IMR-90 (cell line): ENCODE data around the gene PSMG3. TPM values are rescaled to one million over a fixed set of nuclear protein-coding genes. Genes with fewer than 3 reads are reported as not detected.

Experiments
- ATAC-seq: fragments of 200-7000 bp; cut with Tn5 transposase; 2 replicates; pipeline ENCODE4 v1.9.1; 2020; ENCODE audit warnings: low read depth, mild to moderate bottlenecking, moderate library complexity
- BruUV-seq: library from RNA; stranded (reverse); fragments of 400-500 nt; replicated peaks from 2 replicates; lab custom pipeline; 2021; lab: Mats Ljungman, UMichigan
- CTCF ChIA-PET: fragments of 300-600 bp; formaldehyde crosslinking; extraction: SDS; loops from one replicate; lab custom pipeline; 2021; ENCODE audit warnings: antibody characterized with exemption; lab: Yijun Ruan, JAX
- POLR2A ChIA-PET: fragments of 300-600 bp; sonication (Branson Sonifier 250); formaldehyde crosslinking; loops from one replicate; lab custom pipeline; 2022; ENCODE audit warnings: antibody characterized with exemption; ENCODE audit not compliant: unreplicated experiment; lab: Charles Lee
- DNase-seq: peaks from one replicate; pipeline ENCODE4 v3.0.0; 2013
- H2AFZ ChIP-seq: replicated peaks from 2 replicates; pipeline ENCODE3; 2013; ENCODE audit warnings: low read length, mild to moderate bottlenecking; ENCODE audit not compliant: poor library complexity
- H2AK5ac ChIP-seq: 2 replicates; pipeline ENCODE4 v1.6.1; 2013; ENCODE audit warnings: low read depth, low read length, inconsistent platforms
- H2AK9ac ChIP-seq: replicated peaks from 2 replicates; pipeline ENCODE3; 2013; ENCODE audit warnings: mild to moderate bottlenecking, low read depth, low read length, moderate library complexity; ENCODE audit not compliant: poor library complexity
- H2BK120ac ChIP-seq: 2 replicates; pipeline ENCODE4 v1.6.1; 2013; ENCODE audit warnings: low read depth, low read length, inconsistent platforms
- H2BK15ac ChIP-seq: 3 replicates; pipeline ENCODE4 v1.6.1; 2013; ENCODE audit warnings: low read depth, low read length, inconsistent platforms
- H2BK20ac ChIP-seq: 2 replicates; pipeline ENCODE4 v1.6.1; 2013; ENCODE audit warnings: low read depth, mild to moderate bottlenecking, inconsistent platforms, low read length, moderate library complexity
- H2BK5ac ChIP-seq: 2 replicates; pipeline ENCODE4 v1.6.1; 2013; ENCODE audit warnings: mild to moderate bottlenecking, low read depth, low read length, inconsistent platforms; ENCODE audit not compliant: poor library complexity, severe bottlenecking
- H3K14ac ChIP-seq: replicated peaks from 2 replicates; pipeline ENCODE4 v1.6.1; 2013; ENCODE audit warnings: low read depth, low read length, inconsistent platforms
- H3K18ac ChIP-seq: 2 replicates; pipeline ENCODE4 v1.6.1; 2013; ENCODE audit warnings: low read depth, low read length, control low read depth
- H3K23ac ChIP-seq: 2 replicates; pipeline ENCODE4 v1.6.1; 2013; ENCODE audit warnings: low read depth, low read length, inconsistent platforms
- H3K27ac ChIP-seq: 2 replicates; pipeline ENCODE4 v1.5.1; 2013; ENCODE audit warnings: mild to moderate bottlenecking, control low read depth, low read length; ENCODE audit not compliant: insufficient read depth
- H3K27me3 ChIP-seq: 2 replicates; pipeline ENCODE4 v1.6.1; 2013; ENCODE audit warnings: low read length; ENCODE audit not compliant: control insufficient read depth, insufficient read depth
- H3K36me3 ChIP-seq: 2 replicates; pipeline ENCODE4 v1.6.1; 2013; ENCODE audit warnings: low read length, mixed read lengths; ENCODE audit not compliant: control insufficient read depth, insufficient read depth
- H3K4ac ChIP-seq: 2 replicates; pipeline ENCODE4 v1.6.1; 2013; ENCODE audit warnings: low read depth, low read length, inconsistent platforms
- H3K4me1 ChIP-seq: 2 replicates; pipeline ENCODE4 v1.6.1; 2013; ENCODE audit warnings: low read length, mixed read lengths; ENCODE audit not compliant: control insufficient read depth, insufficient read depth
- H3K4me2 ChIP-seq: 2 replicates; pipeline ENCODE4 v1.6.1; 2013; ENCODE audit warnings: low read depth, mild to moderate bottlenecking, control low read depth, low read length, moderate library complexity
- H3K4me3 ChIP-seq: 2 replicates; pipeline ENCODE4 v1.5.1; 2013; ENCODE audit warnings: low read depth, mild to moderate bottlenecking, control low read depth, low read length, moderate library complexity; ENCODE audit not compliant: insufficient read depth
- H3K56ac ChIP-seq: 2 replicates; pipeline ENCODE4 v1.6.1; 2013; ENCODE audit warnings: low read length, inconsistent platforms; ENCODE audit not compliant: insufficient read depth; ENCODE audit errors: extremely low read depth
- H3K79me1 ChIP-seq, 2 experiments: 2 replicates each; pipeline ENCODE4 v1.6.1; 2013; ENCODE audit warnings: low read length in 2 of 2, inconsistent platforms in 1 of 2, low read depth in 1 of 2
- H3K9ac ChIP-seq: 2 replicates; pipeline ENCODE4 v1.6.1; 2013; ENCODE audit warnings: low read depth, low read length, control low read depth
- H3K9me1 ChIP-seq: 2 replicates; pipeline ENCODE4 v1.6.1; 2013; ENCODE audit warnings: low read length, inconsistent platforms; ENCODE audit not compliant: insufficient read depth
- H3K9me3 ChIP-seq: 2 replicates; pipeline ENCODE4 v1.6.1; 2013; ENCODE audit warnings: low read length; ENCODE audit not compliant: control insufficient read depth, insufficient read depth
- H4K20me1 ChIP-seq: 2 replicates; pipeline ENCODE4 v1.6.1; 2013; ENCODE audit warnings: low read length, inconsistent platforms; ENCODE audit not compliant: insufficient read depth
- H4K5ac ChIP-seq: 2 replicates; pipeline ENCODE4 v1.6.1; 2013; ENCODE audit warnings: mild to moderate bottlenecking, low read depth, low read length, control low read depth
- H4K8ac ChIP-seq, 2 experiments: 2 replicates each; pipeline ENCODE4 v1.6.1; 2013; ENCODE audit warnings: low read depth in 2 of 2, low read length in 2 of 2, control low read depth in 1 of 2, inconsistent platforms in 1 of 2
- H4K91ac ChIP-seq: 2 replicates; pipeline ENCODE4 v1.6.1; 2013; ENCODE audit warnings: low read depth, low read length, inconsistent platforms; ENCODE audit not compliant: insufficient read depth
- RAD21 ChIP-seq: IDR thresholded peaks from 2 replicates; pipeline ENCODE4 v1.6.1; 2012; ENCODE audit warnings: low read length, improper control_type of control experiment
- WGBS, 2 experiments: methylation state at CpG; one replicate each; pipeline versions ENCODE4 v1.1.5 to v1.1.7; 2013; ENCODE audit warnings: missing lambda C conversion rate in 2 of 2; ENCODE audit not compliant: insufficient read length in 1 of 2; ENCODE audit errors: extremely low coverage in 2 of 2; 5-methylcytosine and 5-hydroxymethylcytosine counted together
- dilution Hi-C: fragments of 300-500 bp; cut with HindIII; formaldehyde crosslinking; loops from one replicate; pipeline ENCODE4 v1.14.3; 2018; ENCODE audit warnings: low sequenced_read_pairs; ENCODE audit not compliant: unreplicated experiment
- in situ Hi-C: fragments of 300-500 bp; cut with MboI; formaldehyde crosslinking; loops from 3 replicates; pipeline ENCODE4 v1.14.3; 2019; ENCODE audit warnings: low sequenced_read_pairs, inconsistent platforms, mixed read lengths
- intact Hi-C: fragments of 100-400 bp; cut with micrococcal nuclease; formaldehyde crosslinking; loops from 2 replicates; pipeline ENCODE4 v1.10.0; 2022
- polyA plus RNA-seq, 3 experiments: library from polyadenylated mRNA; depleted of rRNA; stranded (reverse); fragments of >200 nt; gene quantifications; 2 replicates each; pipeline ENCODE4 v1.2.3, GENCODE V29; 2012; ENCODE audit warnings: low replicate concordance in 1 of 3
- total RNA-seq: library from RNA; depleted of rRNA; stranded (reverse); fragments of >200 nt; gene quantifications from 2 replicates; pipeline ENCODE4 v1.2.3, GENCODE V29; 2012

Gene PSMG3
- total and polyA plus RNA-seq, 2 of the 4 experiments (the other 2 are of a cell fraction): 37.3 to 54.1 TPM

DNA sequence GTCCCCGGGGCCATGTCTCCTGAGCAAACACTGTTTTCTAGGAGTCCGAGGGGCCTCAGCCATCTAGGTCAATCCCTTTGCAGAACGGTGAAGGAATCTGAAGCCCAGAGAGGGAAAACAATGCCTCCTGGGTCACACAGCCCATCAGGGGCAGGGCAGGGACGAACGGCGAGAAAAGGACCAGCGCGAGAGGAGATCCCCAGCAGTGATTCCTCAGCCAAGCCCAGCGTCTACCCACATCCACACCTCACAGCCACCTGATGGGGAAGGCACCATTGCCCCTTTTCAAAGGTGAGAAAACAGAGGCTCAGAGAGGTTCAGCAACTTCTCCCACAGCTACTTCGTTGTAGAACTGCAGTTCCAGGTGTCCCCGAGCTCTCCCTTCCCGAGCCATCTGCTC is 17.9 kb upstream of the PSMG3 start:
- Histone ChIP-seq H2BK5ac (no peak overlapping the region), H2AK9ac (no peak overlapping the region), H3K4ac (no peak overlapping the region), H3K9ac (no peak overlapping the region), H2AFZ (no peak overlapping the region), H3K56ac (no peak overlapping the region), H3K4me2 (no peak overlapping the region), H2BK120ac (no peak overlapping the region), H3K27ac (no peak overlapping the region), H4K5ac (no peak overlapping the region), H3K18ac (no peak overlapping the region), H3K14ac (no peak overlapping the region), H3K79me1 (no peaks in the 10 kb centered on the region), H3K4me3 (no peak overlapping the region), H4K8ac (no peak overlapping the region), H2BK15ac (no peak overlapping the region), H3K4me1 (no peaks in the 10 kb centered on the region), H3K9me1 (no peaks in the 10 kb centered on the region), H3K36me3 (no peaks in the 10 kb centered on the region), H2AK5ac (no peak overlapping the region), H4K20me1 (no peaks in the 10 kb centered on the region; the same call in 1 of the 2 replicates), H2BK20ac (no peak overlapping the region), H4K91ac (no peak overlapping the region), H3K23ac (no peak overlapping the region), H3K27me3 (peaks cover 41% of the 10 kb centered on the region), H3K9me3 (peaks cover 13% of the 10 kb centered on the region)
- in situ Hi-C loops (loop anchor here (10.0 kb wide), 1 partner anchor 757 kb away; no protein-coding TSS in a partner anchor), intact Hi-C loops (no loop called here), dilution Hi-C loops (no loop called here)
- ATAC-seq: no peak
- WGBS, 2 experiments: 94% methylated on average over 2 of the region's 12 CpGs; no CpG with 5 or more reads in 1 of the 2 experiments
- no peak for DNase-seq
- ChIA-PET POLR2A (no interaction called here), CTCF (no interaction called here)
- BruUV-seq: no TSS peak
- no peak for TF ChIP-seq RAD21
